Breast epithelium (tissue), 3 donors: ENCODE results near the gene PTPN1.

Source experiments
- POLR2A ChIP-seq: fragments of 450-650 bp; IDR thresholded peaks from one replicate; pipeline ENCODE4 v1.6.1; 2016; ENCODE audit warnings: antibody characterized with exemption, mild to moderate bottlenecking, moderate library complexity
- POLR2AphosphoS5 ChIP-seq, 3 donors: sonication (generic); formaldehyde crosslinking; IDR thresholded peaks; one replicate each; pipeline ENCODE4 v1.6.1; 2017; ENCODE audit warnings: antibody characterized with exemption in 3 of 3
- TF ChIP-seq, protein P1 (sequence below), 3 donors: fragments of 450-650 bp; IDR thresholded peaks; one replicate each; pipeline ENCODE4 v1.5.1; 2016 to 2017; ENCODE audit warnings: antibody characterized with exemption in 3 of 3, mild to moderate bottlenecking in 3 of 3, moderate library complexity in 3 of 3

DNA sequence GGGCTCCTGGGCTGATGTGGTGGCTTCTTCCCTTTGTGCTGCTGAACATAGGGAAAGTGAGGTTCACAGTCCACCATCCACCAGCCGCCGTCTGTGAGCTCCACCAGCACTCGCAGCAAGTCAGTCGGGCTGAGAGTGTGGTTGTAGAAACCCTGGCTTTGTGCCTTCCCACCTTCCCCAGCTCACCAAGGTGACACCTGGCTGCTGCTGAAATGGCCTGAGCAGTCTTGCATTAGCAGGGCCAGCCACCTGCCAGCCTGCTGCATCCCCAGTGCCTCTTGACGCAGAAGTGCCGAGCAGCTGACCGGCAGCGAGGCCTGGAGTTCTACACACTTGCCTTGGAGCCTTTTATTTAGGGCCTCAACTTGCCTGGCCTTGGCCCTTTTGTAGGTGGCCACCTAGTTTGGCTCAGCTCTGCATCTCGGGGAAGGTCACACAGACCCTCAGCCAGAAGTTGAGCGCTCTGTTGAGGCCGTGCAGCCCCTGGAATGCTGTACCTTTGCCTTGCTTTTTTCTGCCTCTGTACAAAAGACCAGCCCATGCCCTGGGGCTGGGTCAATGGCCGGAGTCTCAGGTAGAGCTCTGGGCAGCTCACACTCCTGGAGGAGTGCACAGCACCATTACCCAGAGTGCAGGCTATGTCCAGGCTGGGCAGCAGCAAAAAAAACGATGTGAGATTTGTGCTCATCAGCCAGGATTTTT, 76.5 kb downstream of the PTPN1 start:
- TF ChIP-seq POLR2A (no peak), POLR2AphosphoS5 (IDR thresholded peaks at IDR 0.05) (no peak)
- TF ChIP-seq, protein P1, sequence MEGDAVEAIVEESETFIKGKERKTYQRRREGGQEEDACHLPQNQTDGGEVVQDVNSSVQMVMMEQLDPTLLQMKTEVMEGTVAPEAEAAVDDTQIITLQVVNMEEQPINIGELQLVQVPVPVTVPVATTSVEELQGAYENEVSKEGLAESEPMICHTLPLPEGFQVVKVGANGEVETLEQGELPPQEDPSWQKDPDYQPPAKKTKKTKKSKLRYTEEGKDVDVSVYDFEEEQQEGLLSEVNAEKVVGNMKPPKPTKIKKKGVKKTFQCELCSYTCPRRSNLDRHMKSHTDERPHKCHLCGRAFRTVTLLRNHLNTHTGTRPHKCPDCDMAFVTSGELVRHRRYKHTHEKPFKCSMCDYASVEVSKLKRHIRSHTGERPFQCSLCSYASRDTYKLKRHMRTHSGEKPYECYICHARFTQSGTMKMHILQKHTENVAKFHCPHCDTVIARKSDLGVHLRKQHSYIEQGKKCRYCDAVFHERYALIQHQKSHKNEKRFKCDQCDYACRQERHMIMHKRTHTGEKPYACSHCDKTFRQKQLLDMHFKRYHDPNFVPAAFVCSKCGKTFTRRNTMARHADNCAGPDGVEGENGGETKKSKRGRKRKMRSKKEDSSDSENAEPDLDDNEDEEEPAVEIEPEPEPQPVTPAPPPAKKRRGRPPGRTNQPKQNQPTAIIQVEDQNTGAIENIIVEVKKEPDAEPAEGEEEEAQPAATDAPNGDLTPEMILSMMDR (IDR thresholded peaks at IDR 0.05) = no peak
